K562 (cell line): Measurements from ENCODE around the gene WSCD2. TPM values are rescaled to one million over a fixed set of nuclear protein-coding genes. Genes with fewer than 3 reads are reported as not detected.

Experiments
- AFF4 ChIP-seq: sonication (generic); formaldehyde crosslinking; IDR thresholded peaks from 2 replicates; pipeline ENCODE4 v1.8.0; 2023; ENCODE audit warnings: mild to moderate bottlenecking, missing genetic modification reagents
- CCAR2 ChIP-seq: fragments of 200-400 bp; formaldehyde crosslinking; IDR thresholded peaks from 2 replicates; pipeline ENCODE4 v1.6.1; 2017; ENCODE audit warnings: mild to moderate bottlenecking, low read depth, low read length
- CGGBP1 ChIP-seq: fragments of 250-450 bp; sonication (Bioruptor Pico); IDR thresholded peaks from 2 replicates; pipeline ENCODE4 v1.9.0; 2021; ENCODE audit warnings: mild to moderate bottlenecking
- CHD4 ChIP-seq: fragments of 200-600 bp; sonication (generic); IDR thresholded peaks from 3 replicates; pipeline ENCODE4 v1.6.1; 2012; ENCODE audit warnings: low read depth, mild to moderate bottlenecking, mixed read lengths, low read length, inconsistent platforms; ENCODE audit not compliant: insufficient read depth, insufficient replicate concordance, poor library complexity, severe bottlenecking
- FUS ChIP-seq: fragments of 200-400 bp; formaldehyde crosslinking; optimal IDR thresholded peaks from 2 replicates; pipeline ENCODE3; 2017; ENCODE audit warnings: low read depth, low read length
- HDAC2 ChIP-seq: fragments of 450-650 bp; IDR thresholded peaks from 2 replicates; pipeline ENCODE4 v1.6.1; 2016; ENCODE audit warnings: mild to moderate bottlenecking
- HMGN3 ChIP-seq: IDR thresholded peaks from 2 replicates; pipeline ENCODE4 v1.6.1; 2011; ENCODE audit warnings: borderline replicate concordance, low read depth, mild to moderate bottlenecking, mixed read lengths, low read length; ENCODE audit not compliant: insufficient read length; ENCODE audit errors: extremely low read depth
- MIER1 ChIP-seq: fragments of 450-650 bp; IDR thresholded peaks from 2 replicates; pipeline ENCODE4 v1.6.1; 2016; ENCODE audit warnings: antibody characterized with exemption, mild to moderate bottlenecking, low read depth
- NR3C1 ChIP-seq: sonication (generic); formaldehyde crosslinking; IDR thresholded peaks from 2 replicates; pipeline ENCODE4 v1.8.1; 2022; ENCODE audit warnings: missing genetic modification reagents
- PRMT5 ChIP-seq: sonication (generic); formaldehyde crosslinking; IDR thresholded peaks from 2 replicates; pipeline ENCODE4 v1.5.0; 2020; ENCODE audit warnings: missing genetic modification reagents
- SMAD4 ChIP-seq: fragments of 250-450 bp; sonication (Bioruptor Pico); conservative IDR thresholded peaks from 2 replicates; pipeline ENCODE4 v1.8.0; 2021; ENCODE audit warnings: inconsistent platforms, mild to moderate bottlenecking, moderate library complexity
- TBL1XR1 ChIP-seq, 2 experiments: IDR thresholded peaks; 2 replicates each; pipeline ENCODE4 v1.6.1; 2012; ENCODE audit warnings: improper control_type of control experiment in 2 of 2, low read length in 2 of 2, mild to moderate bottlenecking in 1 of 2
- ZNF217 ChIP-seq: sonication (generic); formaldehyde crosslinking; IDR thresholded peaks from 2 replicates; pipeline ENCODE4 v1.8.0; 2022; ENCODE audit warnings: mild to moderate bottlenecking, missing genetic modification reagents
- ZNF395 ChIP-seq: fragments of 200-800 bp; sonication (Bioruptor generic); IDR thresholded peaks from 2 replicates; pipeline ENCODE4 v1.6.1; 2017; ENCODE audit warnings: missing genetic modification characterization, missing compliant biosample characterization
- polyA plus RNA-seq, 8 experiments: library from polyadenylated mRNA; depleted of rRNA in 4 of 8; stranded (reverse) in 5 of 8; unstranded in 3 of 8; fragments of >200 nt; fragmentation: Nextera tagmentation in 2 of 8; fragmentation: Illumina TruSeq in 1 of 8; extraction: Ambion mirVana in 2 of 8; extraction: Trizol in 1 of 8; gene quantifications; 2 replicates each; pipeline versions ENCODE4 v1.2.1 to v1.2.3, GENCODE V29; 2011 to 2014; ENCODE audit warnings: inconsistent platforms in 1 of 8, missing spikeins in 1 of 8
- total RNA-seq, 7 experiments: library from RNA; depleted of rRNA in 6 of 7; stranded (reverse); fragments of >200 nt in 6 of 7; fragmentation: Illumina TruSeq in 2 of 7; extraction: Trizol in 2 of 7; gene quantifications; 2 replicates each; pipeline versions ENCODE4 v1.2.1 to v1.2.3, GENCODE V29; 2011 to 2021; ENCODE audit warnings: low replicate concordance in 1 of 7
- TF ChIP-seq, protein P1 (sequence below): fragments of 450-650 bp; IDR thresholded peaks from 2 replicates; pipeline ENCODE4 v1.6.1; 2016; ENCODE audit warnings: mild to moderate bottlenecking
- TF ChIP-seq, protein P2 (sequence below): IDR thresholded peaks from 3 replicates; pipeline ENCODE4 v1.6.1; 2011; ENCODE audit warnings: borderline replicate concordance, mild to moderate bottlenecking; ENCODE audit not compliant: insufficient read length, insufficient read depth

WSCD2 gene
- total and polyA plus RNA-seq, 9 of the 15 experiments (the other 6 are each of a cell fraction or from before 2014, with no cell fraction given), result 0.72 to 14.1 (median 4.0) TPM

DNA sequence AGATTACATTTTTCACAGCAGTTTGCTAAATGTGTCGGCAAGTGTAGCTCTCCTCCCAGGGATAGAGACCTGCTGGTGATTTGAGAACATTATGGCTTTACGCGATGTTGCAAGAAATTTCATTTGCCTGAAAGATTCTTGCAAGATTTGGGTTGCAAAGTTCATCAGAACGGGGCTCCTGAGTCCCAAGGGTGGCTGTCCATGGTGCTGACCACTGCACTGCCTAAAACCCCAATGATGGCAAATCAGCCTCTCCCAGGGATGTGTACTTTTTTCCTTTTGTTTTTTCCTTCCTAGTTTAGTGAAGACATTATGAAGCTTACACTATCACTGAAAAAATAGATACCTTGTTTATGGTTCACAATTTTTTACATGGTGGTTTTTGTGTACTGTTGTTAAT, 85.4 kb downstream of the WSCD2 start (continued):
- TF ChIP-seq, protein P1, sequence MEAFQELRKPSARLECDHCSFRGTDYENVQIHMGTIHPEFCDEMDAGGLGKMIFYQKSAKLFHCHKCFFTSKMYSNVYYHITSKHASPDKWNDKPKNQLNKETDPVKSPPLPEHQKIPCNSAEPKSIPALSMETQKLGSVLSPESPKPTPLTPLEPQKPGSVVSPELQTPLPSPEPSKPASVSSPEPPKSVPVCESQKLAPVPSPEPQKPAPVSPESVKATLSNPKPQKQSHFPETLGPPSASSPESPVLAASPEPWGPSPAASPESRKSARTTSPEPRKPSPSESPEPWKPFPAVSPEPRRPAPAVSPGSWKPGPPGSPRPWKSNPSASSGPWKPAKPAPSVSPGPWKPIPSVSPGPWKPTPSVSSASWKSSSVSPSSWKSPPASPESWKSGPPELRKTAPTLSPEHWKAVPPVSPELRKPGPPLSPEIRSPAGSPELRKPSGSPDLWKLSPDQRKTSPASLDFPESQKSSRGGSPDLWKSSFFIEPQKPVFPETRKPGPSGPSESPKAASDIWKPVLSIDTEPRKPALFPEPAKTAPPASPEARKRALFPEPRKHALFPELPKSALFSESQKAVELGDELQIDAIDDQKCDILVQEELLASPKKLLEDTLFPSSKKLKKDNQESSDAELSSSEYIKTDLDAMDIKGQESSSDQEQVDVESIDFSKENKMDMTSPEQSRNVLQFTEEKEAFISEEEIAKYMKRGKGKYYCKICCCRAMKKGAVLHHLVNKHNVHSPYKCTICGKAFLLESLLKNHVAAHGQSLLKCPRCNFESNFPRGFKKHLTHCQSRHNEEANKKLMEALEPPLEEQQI, result peak; percentile 29; the same call in 1 of the 2 replicates
- TF ChIP-seq NR3C1 (0 out of 2 replicates have a peak, but pooled peaks have one; percentile 33), CCAR2 (no peak), SMAD4 (CRISPR knock-in tag) (no peak), AFF4 (CRISPR knock-in tag) (0 out of 2 replicates have a peak, but pooled peaks have one; percentile 60), PRMT5 (peak; percentile 46; the same call in 1 of the 2 replicates), FUS (no peak), MIER1 (peak; percentile 96), CHD4 (no peak), HMGN3 (no peak), HDAC2 (peak; percentile 33; the same call in 1 of the 2 replicates), CGGBP1 (no peak), ZNF395 (CRISPR knock-in tag) (0 out of 2 replicates have a peak, but pooled peaks have one; percentile 48), ZNF217 (CRISPR knock-in tag) (no peak), TBL1XR1 (IDR thresholded peaks at IDR 0.05; ENCODE audit: low read length in 2 of 2) (no peak)
- TF ChIP-seq, protein P2, sequence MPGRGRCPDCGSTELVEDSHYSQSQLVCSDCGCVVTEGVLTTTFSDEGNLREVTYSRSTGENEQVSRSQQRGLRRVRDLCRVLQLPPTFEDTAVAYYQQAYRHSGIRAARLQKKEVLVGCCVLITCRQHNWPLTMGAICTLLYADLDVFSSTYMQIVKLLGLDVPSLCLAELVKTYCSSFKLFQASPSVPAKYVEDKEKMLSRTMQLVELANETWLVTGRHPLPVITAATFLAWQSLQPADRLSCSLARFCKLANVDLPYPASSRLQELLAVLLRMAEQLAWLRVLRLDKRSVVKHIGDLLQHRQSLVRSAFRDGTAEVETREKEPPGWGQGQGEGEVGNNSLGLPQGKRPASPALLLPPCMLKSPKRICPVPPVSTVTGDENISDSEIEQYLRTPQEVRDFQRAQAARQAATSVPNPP, result no peak
